HG03066 (cell line): ENCODE data around the gene PRM2.

Source experiments
- ATAC-seq: cut with Tn5 transposase; IDR thresholded peaks from one replicate; pipeline ENCODE4 v1.9.1; 2021; ENCODE audit warnings: low read depth; ENCODE audit not compliant: unreplicated experiment

The PRM2 gene

DNA sequence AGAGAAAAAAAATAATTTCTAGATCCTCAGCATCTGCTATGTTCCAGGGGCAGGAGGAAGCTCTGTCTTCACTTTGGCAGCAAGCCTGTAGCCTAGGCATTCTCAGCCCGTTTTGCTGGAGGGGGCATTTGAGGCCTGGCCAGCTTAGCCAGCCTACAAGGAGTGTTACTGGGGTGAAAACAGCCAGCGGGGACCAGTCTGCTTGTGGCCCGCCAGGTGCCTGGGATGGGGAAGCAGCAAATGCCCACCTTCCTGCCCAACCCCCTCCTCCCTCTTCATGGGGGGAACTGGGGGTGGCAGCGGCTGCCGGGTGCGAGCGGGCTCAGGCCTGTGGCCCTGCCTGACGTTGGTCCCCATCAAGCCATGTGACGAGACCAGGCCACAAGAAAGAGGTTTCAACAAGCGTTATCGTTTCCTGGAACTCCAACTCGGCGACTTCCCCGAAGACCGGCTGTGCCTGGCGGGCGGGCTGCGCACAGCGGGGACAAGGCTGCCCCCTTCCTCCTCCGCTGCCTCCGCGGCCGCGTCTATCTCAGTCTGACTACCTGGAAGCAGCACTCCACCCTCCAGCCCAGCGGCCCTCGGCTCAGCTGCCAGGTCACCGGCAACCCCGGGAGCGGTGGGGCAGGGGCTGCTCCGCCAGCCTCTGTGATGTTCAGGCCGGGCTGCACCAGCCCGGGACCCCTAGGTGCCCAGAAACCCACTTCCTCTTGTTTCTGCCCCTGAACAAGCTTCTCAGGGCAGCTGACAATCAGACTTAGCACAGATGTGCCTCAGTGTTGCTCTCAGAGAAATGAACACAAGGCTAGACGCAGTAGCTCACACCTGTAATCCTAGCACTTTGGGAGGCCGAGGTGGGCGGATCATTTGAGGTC, 43.2 kb downstream of the PRM2 start:
- ATAC-seq, result no peak

DNA sequence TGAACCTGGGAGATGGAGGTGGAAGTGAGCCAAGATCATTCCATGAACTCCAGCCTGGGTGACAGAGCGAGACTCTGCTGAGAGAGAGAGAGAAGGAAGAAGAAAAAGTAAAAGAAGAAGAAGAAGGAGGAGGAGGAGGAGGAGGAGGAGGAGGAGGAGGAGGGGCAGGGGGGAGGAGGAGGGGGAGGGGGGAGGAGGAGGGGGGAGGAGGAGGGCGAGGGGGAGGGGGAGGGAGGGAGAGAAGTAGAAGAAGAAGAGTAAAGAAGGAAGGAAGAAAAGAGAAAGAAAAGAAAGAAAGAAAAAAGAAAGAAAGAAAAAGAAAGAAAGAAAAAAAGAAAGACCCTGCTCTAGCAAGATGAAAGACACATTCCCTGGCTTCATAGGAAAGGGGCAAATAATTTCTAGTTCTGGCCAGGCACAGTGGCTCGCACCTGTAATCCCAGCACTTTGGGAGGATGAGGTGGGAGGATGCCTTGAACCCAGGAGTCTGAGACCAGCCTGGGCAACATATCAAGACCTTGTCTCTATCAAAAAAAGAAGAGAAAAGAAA, 43.9 kb downstream of the PRM2 start:
- ATAC-seq, result no peak

DNA sequence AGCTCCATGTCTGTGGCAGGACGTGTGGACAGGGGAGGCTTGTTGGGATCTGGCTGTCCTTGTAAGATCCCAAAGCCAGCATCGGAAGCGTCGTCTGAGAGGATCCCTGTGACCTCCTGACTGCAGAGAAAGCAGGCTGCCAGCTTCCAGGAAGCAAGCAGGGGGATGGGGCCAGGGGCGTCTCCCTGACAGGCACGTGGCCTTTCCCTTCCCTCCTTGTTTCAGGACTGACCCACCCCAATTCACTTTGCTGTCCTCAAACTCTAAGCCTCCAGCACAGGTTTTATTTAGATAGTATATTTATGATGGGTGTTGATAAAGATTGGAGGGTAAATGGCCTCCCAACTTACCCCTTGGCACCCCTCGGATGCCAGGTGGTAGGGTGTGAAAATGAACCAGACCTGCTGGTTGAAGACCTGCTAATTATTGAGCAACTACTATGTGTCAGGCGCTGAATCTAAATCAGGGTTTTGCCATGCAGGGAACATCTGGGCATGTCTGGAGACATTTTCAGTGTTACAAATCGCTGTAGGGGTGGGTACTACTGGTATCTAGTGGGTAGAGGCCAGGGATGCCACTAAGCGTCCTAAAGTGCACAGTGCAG, 44.8 kb downstream of the PRM2 start:
- ATAC-seq, result no peak

DNA sequence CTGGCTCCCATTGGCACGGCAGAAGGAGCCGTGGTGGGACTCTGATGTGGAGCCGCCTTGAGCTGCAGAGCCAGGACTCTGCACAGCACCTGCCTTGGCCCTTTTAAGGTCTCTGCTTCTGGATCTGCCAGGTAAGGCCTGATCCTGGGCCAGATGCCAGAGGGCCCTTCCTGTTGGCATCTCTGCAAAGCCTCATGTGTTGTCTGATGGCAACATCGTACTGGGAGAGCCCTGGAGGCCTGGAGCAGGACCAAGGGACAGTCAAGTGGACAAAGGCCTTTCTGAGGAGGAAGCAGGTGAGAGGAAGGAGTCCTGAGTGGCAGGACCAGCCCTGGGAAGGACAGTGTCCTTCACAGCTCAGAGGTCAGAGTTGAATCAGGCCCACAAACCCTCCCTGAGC, 46.4 kb downstream of the PRM2 start:
- no peak for ATAC-seq

DNA sequence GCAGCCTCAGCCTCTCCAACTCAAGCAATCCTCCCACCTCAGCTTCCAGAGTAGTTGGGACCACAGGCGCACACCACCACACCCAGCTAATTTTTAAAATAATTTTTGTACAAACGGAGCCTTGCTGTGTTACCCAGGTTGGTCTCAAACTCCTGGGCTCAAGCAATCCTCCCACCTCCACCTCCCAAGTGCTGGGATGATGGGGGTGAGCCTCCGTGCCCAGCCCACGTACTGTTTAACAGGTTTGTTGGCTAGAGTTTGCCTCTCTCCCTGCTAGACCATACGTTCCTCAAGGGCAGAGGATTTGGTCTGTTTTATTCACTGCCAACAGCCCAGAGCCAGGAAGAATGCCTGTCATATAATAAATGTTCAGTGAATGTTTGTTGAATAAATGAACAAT, 46.8 kb downstream of the PRM2 start:
- no peak for ATAC-seq

DNA sequence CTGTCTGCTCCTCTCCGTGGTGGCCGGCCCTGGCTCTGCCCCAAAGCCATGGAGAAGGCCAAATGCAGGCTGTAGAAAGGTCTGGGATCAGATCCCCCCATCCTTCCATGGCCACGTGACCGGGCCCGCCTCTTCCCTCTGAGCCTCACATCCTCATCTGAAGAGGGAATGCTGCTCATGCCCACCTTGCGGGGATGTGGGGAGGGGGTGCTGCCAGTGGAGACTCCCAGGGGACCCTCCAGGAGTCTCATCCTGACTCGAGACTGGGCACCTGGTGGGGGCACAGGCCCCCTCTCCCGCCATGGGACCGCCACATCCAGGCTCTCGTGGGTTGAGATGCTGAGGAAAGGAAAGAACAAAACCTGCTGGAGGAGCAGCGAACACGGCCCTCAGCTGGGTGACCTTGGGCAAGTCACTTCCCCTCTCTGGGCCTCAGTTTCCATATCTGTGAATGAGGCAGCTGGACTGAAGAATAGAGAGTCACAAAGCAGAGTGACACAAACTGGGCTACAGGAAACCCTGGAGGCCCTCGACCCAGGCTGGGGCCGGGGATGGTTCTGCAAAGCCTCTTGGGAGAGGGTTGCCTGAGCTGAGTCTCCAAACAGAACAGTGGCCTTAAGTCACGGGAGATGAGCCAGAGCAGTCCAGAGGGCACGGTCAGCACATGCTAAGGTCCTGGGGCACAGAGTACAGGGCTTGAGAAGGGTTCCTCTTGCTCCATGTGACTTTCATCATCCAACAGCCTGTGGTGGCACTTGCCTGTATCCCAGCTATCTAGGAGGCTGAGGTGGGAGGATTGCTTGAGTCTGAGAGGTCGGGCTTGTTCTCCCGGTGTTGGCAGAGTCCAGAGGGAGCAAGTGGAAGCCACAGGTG, 50.4 kb downstream of the PRM2 start:
- no peak for ATAC-seq
